ENCODE data around the gene OGFOD2.

The OGFOD2 gene

DNA sequence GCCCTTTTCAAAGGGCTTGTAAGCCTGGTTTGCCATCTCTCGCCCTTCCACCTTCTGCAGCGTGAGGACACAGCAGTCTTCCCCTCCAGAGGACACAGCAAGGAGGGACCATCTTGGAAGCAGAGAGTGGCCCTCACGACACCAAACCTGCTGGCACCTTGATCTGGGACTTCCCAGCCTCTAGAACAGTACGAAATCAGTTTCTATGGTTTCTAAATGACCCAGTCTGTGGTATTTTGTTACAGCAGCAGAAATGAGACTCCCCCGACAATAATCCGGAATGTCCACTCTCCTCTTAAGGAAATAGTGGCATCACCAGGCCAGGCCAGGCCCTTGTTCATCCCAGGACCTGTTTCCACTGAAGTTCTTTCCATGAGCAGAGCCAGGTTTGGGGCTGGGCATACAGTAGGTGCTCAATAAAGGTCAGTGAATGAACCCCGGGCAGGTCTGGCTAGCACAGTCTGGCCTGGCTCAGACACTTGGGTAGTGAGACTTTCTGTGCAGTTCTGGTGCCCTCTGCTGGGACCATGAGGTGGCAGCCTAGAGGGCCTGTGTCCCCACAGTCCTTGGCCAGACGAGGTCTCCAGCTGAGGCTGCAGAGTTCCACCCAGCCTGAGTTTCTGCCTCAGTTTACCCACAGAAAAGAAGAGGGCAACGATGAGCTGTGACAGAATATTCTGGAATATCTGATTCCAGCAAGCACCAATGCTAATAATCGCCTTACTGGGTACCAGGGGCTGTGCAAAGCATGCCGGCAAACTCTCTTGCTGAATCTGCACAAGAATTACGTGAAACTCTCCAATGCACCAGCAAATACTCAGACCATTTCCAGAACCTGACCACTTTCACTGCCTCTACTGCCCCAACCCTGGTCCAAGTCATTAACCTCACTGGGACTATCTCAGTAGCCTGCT is 22.8 kb upstream of the OGFOD2 start:
- peak; percentile 81 for DNase-seq

DNA sequence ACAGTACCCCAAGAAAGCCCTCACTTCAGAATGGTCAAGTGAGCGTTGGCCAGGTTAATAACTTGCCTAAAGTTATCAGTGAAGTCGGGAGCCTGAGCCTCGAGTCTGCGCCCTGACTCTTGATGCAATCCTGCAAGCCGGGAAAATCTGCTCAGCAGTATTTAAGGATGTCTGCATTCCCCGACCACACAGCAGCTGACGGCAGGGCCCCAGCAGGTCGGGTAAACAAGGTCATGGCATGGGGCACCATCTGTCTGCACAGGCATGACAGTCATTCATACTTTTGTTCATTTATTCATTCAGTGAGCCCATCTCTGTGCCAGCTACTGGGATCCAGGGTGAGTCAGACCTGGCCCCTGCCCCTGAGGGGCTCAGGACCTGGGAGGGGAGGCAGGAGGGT is 19.9 kb upstream of the OGFOD2 start:
- DNase-seq, result no peak

DNA sequence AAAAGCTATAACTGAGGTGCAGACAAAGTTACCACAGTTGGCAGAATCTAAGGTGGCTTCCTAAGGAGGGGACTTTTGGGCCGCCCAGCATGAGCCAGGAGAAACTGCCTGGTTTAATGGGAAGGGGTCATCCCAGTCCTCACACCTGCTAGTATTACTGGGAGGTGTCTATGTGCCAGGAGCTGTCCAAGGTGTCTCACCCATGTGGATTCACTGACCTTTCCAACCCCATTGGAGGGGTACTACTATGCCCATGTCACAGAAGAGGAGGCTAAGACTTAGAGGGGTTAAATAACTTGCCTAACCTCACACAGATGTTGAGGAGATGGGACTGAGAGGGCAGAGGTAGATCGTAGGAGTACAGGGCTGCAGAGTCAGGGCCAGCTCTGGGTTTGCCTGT is 19.0 kb upstream of the OGFOD2 start:
- no peak for DNase-seq

DNA sequence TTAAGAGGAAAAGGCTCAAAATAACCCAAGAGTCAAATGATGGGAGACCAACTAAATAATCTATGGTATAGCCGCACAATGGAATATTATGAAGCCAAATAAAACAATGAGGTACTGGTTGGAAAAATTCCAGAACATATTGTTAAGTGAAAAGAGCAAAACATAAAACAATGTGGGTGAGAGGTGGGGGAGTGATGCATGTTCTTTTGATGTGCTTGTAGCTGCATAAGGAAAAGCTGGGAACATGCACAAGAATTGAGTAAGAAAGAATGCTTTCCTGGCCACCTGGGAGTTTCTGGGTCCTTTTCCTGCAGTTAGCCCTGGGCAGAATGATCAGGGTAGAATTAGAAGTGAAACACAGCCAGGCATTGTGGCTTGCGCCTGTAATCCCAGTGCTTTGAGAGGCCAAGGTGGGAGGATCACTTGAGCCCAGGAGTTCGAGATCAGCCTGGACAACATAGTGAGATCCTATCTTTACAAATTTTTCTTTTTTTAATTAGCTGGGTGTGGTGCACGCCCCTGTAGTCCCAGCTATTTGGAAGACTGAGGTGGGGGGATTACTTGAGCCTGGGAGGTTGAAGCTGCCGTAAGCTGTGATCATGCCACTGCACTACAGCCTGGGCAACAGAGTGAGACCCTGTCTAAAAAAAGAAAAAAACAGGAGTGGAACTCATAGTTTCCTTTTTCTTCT is 16.7 kb upstream of the OGFOD2 start:
- DNase-seq, result no peak

DNA sequence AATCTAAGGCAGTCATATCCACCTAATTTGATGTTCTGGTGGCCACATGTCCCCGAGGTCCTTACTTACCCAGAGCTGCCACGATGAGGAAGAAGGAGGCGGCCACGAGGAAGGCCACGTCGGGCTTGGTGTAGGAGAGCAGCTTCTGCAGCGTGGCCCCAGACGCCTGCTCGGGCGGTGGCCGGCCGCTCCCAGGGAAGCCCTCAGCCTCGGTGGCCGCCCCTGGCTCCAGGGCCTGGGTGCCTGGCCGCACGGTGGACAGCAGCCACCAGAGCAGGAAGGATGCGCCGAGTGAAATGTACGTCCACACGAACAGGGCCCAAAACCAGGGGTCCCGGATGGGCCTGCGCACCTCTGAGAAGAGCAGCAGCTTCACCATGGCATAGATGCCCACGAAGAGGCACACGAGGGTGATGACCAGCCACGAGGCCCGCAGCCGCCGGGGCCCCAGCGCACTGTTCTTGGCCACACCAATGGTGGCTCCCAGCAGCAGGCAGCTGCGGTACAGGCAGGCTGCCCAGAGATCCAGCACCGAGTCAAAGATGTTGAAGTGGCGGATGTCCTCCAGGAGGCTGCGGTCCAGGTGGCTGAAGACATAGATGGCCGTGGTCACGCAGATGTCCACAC is 15.4 kb upstream of the OGFOD2 start:
- DNase-seq, result no peak

DNA sequence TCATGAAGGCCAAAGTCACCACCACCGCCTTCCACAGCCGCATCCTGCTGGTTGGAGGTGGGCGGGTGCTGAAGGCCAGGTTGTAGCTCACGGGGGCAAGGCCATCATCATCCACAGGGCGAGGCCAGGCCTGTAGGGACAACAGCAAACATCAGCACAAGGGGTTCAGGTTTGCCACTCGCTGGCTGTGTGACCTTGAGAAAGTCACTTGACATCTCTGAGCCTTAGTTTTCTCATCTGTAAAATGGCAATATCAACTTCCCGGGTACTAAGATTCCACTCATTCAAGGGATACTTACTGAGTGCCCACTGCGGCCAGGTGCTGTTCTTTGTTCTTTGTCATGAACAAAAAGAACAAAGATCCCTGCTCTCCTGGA is 14.9 kb upstream of the OGFOD2 start:
- DNase-seq, result no peak

DNA sequence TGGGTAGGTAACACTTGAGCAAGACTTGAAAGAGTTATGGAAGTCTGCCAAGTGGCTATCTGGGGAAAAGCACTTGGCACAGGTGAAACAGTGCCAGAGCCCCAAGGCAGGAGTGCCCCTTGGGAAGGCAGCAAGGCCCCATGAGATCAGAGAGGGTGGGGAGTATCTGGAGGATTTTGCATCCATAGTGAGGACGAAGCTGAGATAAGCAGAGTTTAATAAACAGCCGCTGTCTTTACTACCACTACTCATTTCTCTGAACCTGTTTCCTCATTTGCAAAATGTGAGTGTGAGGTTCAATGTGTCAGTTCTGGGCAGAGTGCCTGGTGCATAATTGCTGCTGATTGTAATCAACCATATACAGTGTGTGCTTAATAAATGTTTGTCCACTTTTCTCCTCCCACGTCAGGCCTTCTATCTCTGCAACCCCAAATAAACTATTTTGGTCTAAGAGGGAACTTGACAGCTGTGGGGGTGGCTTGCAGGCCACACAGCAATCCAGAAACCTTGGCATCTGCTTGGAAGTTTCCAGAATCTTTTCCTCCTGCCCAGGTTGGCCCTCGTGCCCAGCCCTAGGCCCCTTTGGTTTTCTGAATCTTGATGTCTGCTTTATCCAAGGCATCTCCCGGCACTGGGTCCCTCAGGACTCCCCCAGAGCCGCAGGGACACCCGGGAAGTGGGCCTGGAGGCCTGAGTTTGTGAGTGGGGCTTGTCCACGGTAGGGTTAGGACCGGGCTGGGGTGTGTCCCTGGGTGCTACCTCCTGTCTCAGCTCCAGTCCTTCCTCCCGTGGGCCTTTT is 13.3 kb upstream of the OGFOD2 start:
- DNase-seq, result no peak

DNA sequence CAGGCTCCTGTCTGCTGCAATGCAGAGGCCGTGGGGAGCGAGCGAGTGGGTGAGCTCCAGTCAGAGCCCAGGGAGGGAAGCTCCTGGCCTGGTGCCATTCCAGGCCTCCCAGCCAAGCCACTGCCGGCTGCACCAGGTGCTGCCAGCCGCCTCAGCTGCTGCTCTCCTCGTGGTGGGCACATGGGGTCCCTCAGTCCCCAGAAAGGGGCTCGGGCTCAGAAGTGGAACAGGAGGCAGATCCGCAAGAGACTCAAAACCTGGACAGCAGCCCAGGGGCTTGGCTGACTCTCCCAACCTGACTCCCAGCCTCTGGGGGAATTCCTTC is 11.1 kb upstream of the OGFOD2 start:
- no peak for DNase-seq

DNA sequence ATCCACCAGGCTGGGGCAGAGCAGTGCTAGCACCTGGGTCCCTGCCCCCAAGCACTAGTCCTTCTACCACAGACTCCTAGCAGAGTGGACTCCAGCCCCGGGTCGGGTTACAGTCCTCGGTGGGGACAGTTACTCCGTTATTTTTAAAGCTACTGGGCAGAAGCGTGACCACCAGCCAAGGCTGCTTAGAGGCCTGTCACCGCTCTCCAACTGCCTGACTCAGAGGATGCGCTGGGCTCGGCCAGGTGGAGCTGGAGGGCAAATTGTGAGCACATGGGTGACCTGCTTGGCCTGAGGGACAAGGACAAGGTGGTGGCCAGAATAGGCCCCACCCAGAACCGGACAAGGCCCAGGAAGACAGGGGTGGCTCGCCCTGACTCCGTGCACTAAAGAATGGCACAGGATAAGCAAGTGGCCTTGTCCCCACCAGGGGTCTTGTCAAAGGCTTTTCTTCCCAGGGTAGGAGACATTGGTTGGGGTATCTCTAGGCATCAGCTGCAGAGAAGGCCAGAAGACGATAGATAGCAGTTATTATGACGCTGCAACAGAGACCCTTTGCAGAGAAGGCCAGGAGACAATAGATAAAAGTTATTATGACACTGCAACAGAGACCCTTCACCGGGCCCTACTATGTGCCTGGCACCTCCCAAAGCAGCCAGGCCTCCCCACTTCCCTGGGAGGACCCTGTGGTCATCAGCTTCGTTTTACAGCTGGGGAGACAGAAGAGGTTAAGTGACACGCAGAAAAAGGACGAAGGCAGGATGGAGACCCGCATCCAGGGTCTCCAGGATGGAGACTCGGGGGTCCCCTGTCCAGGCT is 10.4 kb upstream of the OGFOD2 start:
- DNase-seq, result no peak

DNA sequence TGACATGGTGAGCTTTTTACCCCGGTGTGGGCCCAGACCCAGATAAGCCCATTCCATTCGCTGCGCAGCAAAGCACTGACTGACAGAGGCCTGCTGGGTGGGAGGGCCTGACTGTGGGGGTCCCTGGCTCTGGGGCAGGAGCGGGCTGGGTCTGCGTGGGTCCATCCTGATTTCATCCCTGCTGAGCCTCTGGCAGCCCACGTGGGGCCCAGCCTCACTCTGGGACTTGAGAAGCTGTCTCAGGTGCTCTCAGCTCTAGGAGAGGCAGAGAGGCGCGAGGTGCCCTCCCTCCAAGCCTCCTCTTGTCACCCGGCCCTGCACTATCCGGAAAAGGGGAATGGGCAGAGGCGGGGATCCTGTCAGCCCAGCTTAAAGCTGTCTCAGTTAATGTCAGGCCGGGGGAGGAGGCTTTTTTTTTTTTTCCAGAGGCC is 9.7 kb upstream of the OGFOD2 start:
- DNase-seq, result no peak

DNA sequence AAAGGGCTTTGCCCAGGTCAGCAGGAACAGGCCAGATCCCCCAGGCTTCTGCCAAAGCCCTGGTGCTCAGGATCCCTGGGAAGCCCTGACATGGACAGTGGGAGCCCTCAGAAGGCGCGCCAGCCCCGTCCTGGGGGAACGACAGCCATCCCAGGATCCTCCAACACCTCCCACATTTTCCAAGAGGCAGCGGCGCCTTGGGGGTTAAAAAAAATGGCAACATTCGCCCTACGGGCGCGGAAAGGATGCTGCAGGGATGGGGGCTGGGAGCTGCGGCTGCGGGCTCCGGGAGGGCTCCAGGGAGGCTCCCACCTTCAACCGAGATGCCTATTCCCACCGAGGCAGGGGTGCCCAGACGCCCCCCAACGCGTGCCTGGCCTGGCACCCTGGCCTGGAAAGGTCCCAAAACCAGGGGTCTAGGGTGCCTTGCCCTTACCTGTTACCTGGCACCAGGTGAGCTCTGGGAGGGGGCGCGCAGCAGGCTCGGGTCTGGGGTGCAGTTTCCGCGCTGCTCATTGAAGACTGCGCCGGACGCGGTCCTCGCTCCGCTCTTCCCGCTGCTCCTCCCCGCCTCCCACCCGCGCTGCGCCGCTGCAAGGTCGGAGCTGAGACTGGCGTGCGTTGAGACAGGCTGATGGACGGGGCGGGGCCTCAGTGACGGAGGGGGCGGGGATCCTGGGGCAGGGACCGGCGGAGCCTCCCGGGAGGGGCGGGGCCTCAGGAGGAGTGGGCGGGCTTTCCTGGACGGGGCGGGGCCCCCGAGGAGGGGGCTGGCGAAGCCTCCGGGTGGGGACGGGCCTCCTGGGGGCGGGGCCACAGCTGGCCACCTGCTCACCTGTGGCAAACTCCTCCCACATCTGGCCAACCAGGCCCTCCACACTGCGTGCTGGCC is 8.9 kb upstream of the OGFOD2 start, which contains the start of gene ABCB9:
ABCB9 (minus strand) TSS at position 613 of the 892 bp plus-strand sequence. CDS start 6,228 bp downstream, outside the sequence.
- DNase-seq, result peak; percentile 95

DNA sequence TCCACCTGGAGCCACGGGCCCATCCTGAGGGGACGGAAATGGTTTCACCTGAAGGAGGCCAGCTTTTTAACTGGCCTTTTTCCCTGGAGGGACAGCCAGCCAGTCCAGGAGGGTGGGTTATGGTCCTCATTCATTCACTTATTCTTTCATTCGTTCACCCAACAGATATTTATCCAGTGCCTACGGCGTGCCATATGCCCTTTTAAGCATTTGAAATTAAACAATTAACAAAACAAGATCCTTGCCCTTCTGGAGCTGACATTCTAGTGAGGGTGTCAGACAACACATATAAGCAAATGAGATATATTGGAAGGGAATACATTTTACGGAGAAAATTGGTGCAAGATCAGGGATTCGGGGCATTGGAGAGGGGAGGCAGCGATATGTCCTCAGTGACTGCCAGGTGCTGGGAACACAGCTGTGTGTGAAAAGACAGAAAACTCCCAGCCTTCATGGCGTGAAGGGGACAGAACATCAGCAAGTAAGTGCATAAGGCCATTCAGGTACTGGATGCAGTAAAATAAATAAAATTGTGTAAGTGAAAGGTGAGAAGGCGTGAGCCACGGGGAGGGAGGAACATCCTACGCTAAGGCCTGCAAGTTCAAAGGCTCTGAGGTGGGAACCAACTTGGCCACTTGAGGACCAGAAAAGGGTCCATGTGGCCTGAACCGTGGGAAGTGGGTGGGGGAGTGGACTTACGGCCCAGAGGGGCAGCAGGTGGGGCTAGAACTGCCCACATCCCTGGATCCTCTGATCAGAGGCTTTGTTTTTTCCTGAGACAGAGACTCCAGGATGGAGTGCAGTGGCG is 8.1 kb upstream of the OGFOD2 start:
- no peak for DNase-seq

DNA sequence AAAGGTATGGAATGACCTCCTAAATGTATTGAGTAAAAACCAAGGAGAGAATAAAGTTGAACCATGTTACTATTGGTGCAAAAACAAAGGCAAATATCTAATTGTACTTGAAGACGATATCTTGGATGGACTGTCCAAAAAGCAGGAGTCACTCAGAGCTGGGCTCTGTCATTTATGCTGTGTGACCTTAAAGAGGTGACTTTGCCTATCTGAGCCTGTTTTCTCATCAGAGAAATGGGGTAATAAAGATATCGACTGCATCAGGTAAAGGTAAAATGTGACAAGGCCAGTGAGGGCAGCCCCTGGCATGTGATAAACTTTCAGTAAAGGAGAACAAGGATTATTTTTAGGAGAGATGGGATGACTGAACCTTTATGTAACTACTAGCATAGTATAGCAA is 6.9 kb upstream of the OGFOD2 start:
- DNase-seq, result no peak

DNA sequence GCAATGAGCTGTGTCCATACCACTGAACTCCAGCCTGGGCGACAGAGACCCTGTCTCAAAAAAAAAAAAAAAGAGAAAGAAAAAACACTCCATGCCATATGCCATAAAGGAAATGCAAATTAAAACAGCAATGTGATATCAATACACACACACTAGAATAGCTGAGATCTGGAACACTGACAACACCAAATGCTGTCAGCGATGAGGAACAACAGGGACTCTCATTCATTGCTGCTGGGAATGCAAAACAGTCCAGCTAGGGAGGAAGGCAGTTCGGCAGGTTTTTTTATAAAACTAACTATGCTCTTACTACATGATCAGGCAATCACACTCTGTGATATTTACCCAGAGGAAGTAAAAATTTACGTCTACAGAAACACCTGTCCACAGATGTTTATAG is 5.4 kb upstream of the OGFOD2 start:
- DNase-seq, result no peak

DNA sequence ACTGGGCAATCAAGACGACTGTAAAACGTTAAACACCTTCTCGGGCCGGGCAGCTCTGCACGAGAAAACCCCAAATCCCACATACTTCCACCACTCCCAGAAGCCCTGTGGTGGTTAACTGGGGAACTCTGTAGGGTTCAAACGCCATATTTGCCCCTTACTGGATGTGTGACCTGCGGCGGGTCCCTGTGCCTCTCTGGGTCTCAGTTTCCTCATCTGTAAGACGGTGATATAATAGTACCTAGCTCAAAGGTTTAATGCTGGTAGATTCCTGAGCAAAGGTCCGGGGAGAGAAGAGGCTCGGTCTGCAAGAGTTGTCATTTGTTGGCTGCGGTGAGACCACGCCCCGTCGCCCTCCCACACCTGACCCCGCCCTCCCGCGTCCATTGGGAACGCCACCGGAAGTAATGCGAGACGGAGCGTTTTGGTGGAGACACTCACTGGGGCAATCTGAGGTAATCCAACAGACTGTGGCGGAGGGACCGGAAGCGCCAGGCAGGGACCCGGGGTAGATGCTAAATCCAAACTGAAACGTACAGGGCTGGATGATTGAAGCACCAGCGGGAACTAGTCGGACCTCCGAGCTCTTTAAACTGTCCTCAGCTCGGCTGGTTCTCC is 661 bp upstream of the OGFOD2 start:
- DNase-seq, result peak; percentile 99

DNA sequence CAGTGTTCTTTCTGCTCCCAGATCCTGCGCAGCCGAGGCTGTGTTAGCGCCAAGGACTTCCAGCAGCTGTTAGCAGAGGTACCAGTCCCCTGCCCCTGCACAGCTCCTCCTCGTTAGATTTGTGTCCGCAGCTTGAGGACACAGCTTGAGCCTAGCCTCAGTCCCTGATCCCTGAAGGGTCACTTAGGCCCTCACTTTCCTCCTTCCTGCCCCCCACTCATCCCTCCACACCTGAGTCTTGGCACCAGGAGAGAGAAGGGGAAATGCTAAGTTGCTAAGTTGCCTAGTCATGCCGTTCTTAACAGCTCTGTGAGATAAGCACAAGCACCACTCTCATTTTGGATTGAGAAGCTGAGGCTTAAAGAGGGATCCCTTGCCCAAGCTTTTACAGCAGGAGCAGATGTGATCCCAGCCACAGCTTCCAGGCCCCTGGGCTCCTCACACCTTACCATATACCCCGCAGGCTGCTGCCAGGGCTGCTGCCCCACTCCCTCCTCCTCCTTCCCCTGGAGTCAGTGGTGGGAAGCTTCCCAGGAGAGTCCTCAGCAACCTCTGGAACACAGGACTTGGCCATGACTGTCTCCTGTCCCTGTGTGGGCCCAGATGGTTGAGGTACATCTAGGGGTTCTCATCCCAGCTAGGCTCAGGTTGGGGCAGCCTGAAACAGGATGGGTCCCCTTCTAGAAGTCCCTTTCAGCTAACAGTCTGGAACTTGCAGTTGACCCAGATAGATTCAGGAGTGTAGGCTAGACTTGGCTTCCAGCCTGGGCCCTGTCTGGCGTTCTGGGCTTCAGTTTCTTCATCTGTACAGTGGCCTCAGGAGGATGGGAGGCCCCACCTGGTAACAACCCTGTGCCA is 975 bp downstream of the OGFOD2 start:
- no peak for DNase-seq

DNA sequence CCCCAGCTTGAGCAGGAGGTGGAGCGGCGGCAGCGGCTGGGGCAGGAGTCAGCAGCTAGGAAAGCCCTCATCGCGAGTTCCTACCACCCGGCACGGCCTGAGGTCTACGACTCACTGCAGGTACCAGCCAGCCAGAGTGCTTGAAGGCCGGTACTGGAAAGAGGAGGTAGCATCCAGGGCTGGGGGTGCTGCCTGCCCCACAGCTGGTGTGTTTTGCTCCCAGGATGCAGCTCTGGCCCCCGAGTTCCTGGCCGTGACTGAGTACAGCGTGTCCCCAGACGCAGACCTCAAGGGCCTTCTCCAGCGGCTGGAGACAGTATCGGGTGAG is 1.6 kb downstream of the OGFOD2 start:
- no peak for DNase-seq

DNA sequence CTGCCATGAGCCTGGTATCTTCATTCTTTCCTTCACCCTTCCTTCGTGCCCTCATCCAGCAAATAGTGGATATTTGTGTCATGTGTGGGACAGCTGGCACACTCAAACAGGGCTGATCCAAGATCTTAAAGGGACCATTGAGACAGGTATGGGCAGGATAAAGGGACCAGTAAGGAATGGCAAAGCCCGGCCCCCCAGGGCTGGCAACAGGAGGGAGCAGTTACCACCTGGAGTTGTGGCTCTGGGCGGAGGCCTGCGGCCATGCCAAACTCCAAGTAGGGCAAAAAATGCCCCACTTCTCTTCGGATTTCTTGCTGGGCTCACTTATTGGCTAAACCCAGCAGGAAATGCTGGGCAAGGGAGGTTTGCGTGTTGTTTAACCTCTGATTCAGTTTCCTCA is 2.1 kb downstream of the OGFOD2 start:
- DNase-seq, result no peak
